ENCODE results near the gene RAB6D.
"Not testable (repeated sequence)": the region's sequence is repeated elsewhere in the genome, so short reads cannot be mapped to it uniquely, and the experiment has no call there.

DNA sequence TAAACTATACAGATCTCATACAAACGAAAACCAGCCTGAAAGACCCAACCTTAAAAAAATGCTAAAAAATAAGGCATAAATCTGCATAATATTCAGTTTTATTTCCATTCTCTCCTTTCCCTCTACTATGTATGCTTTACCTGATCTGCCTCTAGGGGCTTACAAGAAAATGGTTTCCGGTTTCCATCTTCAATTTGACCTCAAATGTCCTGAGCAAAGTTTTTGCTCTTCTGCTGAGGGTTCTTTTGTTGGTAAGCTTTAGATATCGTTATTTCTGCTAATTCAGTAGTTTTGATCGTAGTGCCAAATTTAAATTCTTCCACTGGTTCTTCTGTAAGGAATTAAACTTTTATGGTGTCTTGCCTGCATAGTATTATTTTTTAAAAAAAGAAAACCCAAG is 2.2 kb downstream of the RAB6D start:
- TF ChIP-seq POLR2A (IDR thresholded peaks at IDR 0.05; ENCODE audit: low read depth, low read length); POLR2AphosphoS5 (IDR thresholded peaks at IDR 0.05; ENCODE audit: low read depth, low read length); TAF1 (IDR thresholded peaks at IDR 0.05; ENCODE audit: borderline replicate concordance, low read depth, low read length): not testable (repeated sequence)

Measured in GM12892 (cell line).